ENCODE data around the gene PARD3B.

PARD3B gene

DNA sequence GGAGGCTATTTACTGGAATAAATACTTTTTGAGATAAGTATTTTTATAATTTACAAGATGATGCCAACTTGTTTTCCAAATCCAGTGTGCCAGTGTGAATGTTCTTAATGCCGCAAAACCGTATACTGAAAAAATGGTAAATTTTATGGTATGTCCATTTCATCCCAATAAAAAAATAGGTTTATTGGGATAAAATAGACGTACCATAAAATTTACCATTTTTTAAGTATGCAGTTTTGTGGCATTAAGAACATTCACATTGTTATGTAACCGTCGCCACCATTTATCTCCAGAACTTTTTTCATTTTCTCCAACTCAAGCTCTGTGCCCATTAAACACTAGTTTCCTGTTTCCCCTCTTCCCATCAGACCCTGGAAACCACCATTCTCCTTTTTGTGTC is 167.9 kb downstream of the PARD3B start:
- FAIRE-seq: no peak

DNA sequence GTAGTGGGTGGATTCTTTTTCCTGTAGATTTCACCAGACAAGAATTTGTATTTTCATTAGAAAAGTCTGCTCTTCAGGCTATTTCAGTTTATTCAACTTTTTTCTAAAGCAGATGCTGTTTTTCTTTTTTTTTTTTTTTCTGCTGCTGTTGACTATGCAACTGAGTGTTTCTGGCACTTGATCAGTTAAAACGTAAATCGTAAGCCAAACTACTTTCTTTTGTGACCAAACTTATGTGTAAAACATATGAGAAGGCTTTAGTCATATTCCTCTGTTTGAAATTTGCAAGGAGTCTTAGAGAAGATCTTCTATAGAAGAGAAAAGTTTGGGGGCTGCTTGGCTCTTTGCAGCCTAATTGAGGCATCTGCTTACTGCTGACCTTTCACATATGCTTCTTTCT is 170.1 kb downstream of the PARD3B start:
- peak; percentile 91 for FAIRE-seq

DNA sequence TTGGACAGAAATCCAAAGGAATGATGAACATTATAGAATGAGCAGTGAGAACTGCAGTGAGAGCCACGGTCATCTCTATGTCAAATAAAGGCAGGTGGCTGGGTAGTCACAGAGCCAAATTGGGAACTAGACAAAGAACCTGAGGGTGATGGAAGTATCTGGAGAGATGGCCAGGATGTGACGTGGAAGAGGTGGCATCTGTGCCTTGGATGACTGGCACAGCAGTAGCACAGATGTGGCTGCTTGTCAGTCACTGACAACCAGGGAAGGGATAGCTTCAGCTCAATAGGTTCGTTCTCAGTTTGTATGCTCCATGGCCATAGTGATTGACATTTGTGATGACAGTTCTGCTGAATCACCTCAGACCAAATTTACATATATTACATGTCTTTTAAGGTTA is 172.3 kb downstream of the PARD3B start:
- FAIRE-seq: no peak

DNA sequence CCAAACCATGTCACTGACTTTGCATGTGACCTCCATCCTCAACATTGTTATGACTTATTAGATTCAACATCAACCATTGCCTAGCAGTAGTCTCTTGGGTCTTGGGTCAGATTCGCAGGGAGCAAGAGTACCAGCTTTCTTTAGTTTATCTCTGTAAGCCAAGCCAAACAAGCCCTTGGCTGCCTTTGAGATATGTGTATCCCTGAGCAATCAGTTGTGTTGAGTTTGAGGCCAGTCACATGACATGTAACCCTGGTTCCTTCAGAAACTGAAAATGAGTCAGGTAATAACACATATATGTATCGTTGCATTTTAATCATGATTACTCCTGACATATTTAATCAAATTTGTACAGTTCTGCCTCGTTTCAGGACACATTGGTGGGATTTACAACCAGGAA is 173.3 kb downstream of the PARD3B start:
- FAIRE-seq: no peak

DNA sequence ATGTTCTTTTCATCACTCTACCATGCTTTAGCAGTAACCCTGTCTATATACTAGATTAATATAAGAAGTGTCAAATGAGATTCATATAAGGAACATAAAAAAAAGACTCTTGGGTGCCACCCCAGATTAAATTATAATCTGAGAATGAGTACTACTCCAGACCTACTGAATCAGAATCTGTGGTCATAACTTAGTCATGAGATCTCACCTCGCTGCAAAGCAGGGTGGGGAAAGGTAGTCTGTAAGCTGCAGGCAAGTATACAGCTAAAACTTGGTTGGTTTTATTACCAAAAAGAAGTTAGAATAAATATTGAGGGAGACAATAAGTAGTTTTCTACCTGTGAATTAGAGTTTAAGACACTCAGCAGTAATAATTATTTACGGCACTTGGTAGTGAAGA is 175.6 kb downstream of the PARD3B start:
- FAIRE-seq: no peak

DNA sequence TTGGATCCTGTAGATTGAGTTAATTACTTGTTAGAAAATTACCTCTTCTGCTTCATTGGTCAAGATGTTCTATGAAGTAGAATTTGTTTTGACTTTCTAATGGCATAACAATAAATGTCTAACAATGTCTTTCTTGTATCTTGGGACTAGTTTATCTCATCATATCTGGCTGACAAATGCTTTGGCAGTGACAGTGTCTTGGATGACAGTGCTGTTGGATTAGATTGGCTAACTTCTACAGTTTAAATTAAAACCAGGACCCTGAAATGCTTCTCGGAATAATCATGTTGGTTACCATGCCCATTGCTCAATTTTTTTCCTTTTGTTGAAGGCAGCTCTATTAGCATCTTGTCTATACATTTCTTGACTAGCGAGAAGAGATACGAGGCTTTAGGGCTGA is 176.9 kb downstream of the PARD3B start:
- FAIRE-seq: no peak

DNA sequence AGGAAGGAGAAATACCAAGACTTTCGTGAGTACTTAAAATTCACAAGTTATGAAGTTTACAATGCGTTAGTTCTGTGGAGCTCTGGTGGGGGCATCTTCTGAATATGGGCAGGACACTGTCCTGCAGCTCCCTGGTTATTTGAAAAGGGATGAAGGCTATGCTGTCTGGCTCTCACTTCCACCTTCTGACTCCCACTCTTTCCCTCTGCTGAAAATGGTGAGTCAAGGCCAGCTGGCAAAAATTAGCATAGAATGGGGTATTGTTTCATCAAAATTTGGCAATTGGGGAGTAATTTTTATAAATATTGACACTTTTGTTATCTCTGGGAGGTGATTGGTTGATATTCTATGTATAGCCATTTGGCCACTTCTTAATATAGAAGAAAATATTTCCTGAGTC is 177.4 kb downstream of the PARD3B start:
- FAIRE-seq: no peak

DNA sequence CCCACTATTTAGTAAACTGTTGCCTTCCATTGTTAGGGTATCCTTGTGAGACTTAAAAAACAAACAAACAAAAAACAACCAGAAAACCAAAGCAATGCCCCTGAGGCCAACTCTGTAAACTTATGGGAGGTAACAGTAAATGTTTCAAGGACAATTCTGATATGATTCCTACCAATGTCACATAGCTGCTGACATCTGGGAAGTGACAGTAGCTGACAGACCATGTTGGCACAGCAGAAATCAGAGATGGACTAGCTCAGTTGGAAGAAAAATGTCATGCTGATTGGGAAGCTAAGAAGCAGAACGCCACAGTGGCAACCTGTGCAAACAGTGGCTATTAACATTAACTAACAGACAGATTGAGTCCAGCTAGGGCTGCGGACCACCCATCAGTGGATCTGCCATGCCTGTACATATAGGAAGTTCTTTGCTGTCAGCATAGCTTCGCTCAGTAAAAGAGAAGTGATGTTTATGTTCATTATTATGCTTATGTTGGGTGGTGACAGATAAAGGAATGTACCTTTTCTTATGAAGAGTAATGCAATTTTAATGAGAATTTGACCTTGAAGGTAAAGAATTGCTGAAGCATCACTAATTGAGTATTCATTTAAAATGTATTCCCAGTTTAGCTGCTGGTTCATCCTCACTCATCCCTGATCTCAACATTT is 180.6 kb downstream of the PARD3B start:
- FAIRE-seq: no peak

DNA sequence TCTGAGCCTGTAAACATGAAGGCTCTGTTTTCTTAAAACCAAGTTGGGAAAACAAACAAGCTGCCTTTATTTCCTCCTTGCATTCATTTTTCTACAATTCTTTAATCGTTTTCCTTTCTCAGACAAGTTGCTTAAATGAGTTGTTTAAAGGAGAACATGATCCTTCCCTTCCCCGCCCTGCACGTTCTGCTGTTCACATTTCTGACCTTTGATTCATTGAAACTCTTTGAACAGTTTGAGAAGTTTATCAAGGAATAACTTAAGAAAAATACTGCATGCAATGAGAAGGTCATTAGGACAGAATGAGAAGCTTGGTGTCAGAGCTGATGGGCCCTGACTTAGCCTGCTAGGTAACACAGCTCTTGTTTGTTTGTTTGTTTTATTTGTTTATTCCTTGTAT is 181.6 kb downstream of the PARD3B start:
- no peak for FAIRE-seq

DNA sequence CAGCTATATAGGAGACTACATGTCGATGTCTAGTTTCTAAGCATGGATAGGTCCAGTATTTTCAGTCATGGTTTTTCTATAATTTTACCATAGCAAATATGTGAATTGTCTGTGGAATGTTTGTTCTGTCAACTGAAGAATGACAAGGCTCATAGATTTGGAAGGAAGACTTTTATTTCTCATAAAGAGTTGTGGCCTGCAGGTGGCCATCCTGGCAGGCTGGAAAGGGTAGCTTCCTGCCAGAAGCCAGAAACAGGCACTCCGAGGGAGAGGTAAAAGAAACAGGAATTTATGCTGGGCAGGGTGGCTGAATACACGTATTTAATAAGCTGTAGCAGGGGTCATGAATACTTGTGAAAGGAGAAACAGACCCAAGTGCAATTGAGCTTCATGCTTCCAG is 182.1 kb downstream of the PARD3B start:
- no peak for FAIRE-seq

DNA sequence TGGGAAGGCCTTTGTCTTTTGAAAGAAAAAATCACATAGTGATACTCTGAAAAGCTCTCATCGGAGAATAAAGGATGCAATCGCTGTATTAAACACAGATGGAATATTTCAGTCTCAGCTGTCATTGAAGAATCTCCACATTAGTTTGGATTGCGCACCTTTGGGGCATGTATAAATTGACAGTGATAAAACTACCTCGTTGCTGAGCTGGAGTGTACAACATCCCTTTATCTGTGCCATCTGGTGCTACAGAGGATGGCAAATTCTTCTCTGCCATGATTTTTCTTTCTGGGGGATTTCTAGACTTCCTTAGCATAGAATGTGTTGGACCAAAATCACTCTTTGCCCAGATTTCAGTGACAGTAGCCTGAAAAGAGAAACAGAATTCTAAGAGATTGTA is 185.3 kb downstream of the PARD3B start:
- FAIRE-seq: no peak

DNA sequence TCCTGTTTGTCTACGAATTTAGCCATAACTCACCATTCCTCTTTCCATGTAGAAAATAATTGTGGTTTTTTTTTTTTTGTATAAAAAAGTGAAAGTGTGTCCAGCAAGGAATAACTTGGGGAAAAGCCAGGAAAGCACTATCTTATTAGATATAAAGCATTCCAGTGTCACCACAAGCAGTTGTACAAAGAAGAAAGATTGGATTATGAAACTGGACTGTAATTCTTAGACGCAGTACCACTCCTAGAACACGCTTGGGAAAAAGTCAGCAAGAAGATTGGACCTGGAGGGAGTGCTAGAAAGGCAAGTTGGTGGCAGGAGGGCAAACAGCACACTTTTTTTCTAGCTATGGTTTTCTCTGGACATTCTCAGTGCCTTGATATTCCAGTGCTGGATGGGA is 186.7 kb downstream of the PARD3B start:
- FAIRE-seq: no peak

DNA sequence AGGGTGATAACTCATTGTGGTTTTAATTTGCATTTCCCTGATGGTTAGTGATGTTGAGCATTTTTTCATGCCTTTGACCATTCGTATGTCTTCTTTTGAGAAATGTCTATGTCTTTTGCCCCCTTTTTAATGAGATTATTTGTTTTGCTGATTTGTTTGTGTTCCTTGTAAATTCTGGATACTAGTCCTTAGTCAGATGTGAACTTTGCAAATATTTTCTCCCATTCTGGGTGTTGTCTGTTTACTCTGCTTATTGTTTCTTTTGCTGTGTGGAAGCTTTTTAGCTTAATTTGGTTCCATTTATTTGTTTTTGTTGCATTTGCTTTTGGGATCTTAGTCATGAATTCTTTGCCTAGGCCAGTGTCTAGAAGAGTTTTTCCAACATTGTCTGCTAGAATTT is 192.0 kb downstream of the PARD3B start:
- no peak for FAIRE-seq

DNA sequence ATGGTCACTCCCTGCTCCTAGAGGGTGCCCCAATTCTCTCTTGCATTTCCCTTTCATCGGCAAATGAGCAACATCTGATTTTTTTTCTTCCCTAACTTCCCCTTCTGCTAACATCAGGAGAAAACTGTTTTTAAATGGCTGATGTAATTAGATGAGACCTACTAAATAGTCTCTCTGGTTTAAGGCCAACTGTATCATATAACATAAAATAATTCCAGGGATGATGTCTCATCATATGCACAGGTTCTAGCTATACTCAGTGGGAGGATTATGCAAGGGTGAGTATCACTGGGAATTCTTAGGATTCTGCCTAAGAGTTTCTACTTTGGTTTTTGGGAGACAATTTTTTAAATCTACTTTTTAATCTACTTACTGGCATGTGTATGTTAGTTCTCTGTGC is 193.4 kb downstream of the PARD3B start:
- FAIRE-seq: no peak

DNA sequence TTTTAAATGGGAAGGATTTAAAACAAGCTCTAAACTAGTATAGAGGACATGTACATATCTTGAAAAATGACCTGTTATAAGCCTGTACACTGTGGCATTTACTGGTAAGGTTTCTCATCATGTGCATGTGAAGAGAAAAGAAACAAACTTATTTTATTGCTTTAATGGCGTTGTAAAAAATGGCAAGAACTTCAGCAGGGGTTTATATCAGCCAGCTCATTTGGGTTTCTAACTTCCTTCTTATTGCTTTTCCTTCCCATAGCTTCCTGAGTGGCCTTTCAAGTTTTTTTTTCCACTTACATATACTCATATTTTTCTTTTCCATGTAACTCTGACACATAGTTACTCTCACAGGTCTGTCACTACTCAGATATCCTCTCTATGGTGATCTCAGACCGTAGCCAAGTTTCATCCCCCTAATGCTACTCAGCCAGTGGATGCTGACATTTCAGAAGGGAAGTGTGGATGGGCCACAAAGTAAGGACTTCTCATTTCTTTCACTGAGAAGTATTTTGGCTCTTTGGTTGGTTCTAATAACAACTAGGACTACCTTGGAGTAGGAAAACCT is 198.2 kb downstream of the PARD3B start:
- no peak for FAIRE-seq

DNA sequence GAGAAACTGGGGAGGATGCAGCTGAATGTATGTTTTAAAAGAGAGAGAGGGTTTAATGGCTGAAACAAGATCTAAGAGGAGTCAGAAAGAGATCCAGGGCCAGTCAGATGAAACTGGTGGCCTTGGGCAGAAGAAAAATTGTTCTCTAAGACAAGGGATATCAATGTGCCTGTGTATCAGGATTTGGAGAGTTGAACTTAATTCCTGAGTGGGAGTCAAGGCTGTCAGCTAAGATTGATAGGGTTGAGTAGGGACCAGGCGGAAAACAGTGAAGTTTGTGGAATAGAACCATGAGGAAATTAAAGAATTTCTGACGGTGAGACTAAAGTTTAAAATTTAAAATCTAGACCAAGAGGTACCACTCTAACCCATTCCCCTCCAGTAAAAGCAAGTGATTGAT is 199.2 kb downstream of the PARD3B start:
- no peak for FAIRE-seq

DNA sequence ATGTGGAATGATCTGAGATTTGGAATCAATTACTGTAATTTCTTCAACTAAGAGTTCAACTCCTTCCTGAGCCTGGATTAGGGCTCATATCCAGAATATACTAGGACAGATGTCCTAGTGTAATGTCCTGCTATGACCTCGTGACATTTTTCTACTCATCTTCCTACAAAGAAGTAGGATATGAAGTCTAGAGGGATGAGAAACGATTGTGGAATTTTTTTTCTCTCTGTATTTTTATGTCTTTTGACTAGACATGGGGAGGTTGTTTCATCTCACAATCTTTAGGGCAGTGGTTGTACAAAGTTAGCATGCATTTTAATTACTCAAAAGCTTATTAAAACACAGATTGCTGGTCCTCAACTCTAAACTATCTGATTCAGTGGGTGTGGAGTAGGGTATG is 203.0 kb downstream of the PARD3B start:
- no peak for FAIRE-seq

DNA sequence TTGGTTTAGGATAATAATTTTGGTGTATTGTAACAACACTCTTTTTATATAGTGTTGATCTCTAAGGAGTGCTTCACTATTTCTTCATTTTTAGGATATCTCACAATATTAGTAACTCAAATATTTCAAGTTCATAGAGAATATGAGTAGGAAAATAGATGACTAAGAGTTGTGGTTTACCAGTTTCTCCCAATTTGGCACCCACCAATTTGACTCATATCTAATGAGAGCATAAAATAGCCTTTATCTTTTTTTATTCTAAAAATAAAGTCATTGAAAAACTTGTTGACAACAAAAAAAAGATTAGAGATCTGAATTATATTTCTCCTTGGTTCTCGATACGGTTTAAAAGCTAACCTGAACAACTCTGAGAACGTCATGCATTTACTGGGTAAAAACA is 204.0 kb downstream of the PARD3B start:
- FAIRE-seq: no peak

DNA sequence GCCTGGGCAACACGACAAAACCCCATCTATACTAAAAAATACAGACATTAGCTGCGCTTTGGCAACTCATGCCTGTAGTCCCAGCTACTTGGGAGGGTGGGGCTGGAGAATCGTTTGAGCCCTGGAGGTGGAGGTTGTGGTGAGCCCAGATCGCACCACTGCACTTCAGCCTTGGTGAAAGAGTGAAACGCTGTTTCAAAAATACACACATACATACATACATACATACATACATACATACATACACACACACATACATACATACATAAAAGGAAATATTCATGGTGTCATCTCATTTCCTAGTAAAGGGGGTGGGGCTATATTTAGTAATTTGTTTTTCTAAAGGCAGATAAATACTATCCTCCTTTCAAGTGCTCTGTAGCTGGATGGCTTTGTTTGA is 205.1 kb downstream of the PARD3B start:
- no peak for FAIRE-seq

DNA sequence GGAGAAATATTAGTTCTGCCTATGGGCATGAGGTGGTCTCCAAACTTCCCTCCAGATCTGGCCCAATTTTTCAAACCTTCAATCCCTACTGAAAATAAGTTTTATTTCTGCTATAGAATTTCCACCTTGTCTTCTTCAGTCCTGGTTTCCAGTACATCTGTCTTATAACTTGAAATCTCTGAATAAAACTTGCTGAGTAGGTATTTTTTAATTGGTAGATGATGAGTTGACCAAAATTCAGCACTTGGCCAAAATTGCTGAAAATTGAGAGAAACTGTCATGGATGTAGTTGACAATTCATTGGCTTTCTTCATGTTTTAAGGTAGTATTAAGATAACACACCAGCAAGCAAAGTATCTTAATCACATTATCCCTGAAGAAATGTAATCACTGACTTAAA is 206.2 kb downstream of the PARD3B start:
- no peak for FAIRE-seq

DNA sequence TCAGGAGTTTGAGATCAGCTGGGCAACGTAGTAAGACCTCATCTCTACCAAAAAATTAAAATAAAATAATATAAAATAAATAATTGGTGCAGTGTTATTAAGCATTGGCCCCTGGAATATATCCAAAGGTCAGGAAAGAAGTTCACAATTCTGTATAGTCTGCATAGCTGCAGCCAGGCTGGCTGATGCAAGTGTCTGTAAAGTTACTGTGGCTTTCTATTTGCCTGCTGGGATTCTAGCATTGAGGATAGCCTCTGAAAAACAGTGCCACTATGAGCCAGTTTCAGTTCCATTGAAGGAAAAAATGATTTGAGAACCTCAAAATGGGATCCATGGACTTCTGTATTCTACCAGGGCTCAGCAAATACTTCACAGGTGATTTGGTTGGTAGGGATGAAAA is 208.6 kb downstream of the PARD3B start:
- no peak for FAIRE-seq

DNA sequence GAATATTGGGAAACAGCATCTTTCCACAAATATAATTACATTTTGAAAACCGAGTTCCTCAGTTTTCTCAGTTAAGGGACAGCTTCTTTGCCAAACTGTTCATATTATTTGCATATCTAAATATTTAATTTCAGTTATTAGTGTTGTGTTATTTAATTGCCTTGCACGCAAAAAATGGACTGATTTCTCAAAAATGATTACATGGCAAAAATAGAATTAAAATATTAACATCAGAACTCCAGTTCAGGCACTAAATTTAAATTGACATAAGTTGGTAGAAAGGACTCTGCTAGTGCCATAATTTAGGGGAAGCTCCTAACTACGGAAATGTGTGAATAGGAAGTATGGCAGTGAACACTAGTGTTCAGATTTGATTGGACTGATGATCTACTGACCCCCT is 209.6 kb downstream of the PARD3B start:
- FAIRE-seq: no peak

DNA sequence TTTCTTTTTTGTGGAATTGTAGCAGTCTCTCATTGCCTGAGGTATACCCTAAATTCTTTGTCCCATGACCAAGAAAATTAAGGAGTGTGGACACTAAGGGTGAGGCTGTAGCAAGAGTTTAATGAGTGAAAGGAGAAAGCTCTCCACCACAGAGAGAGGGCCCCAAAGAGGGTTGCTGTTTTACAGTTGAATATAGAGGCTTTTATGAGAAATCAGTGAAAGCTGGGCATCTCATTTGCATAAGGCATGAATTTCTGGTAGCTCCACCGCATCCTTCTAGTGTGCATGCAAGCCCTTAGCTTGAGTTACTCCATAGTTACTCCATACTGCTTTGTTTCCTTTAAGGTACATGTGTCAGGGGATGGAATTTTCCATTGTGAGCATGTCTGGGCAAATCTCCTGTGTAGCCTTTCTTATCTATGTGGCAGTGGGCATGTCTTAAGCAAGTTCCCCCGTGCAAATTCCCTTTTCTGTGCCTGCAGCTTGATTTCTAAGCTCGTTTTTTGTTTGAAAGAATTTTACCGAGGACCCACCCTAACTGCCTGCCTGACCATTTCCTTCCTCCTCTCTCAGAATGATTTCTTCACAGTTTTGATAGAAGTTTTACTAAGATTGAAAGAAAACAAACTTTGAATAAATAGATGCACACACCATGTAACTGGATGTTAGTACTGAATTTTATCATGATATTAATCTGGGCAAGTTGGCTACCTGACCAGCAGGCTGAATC is 218.9 kb downstream of the PARD3B start:
- no peak for FAIRE-seq

DNA sequence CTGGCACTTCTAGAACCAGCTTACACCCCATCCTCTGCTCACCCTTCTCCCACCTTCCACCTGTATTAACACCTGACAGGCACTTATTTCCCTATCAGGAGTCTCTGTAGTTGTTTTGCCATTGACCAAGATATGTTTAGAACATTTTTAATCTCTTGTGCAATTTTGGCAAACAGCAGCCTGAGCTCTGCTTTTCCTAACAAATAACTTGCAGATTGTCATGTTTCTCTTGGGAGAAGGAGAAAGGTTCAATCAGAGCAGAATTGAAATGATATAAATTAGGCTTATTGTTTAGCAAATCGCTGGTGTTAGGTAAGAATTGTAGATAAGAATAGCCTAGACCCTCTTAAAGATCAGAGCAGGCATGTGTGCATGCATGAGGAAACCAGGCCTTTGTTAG is 225.5 kb downstream of the PARD3B start:
- no peak for FAIRE-seq

DNA sequence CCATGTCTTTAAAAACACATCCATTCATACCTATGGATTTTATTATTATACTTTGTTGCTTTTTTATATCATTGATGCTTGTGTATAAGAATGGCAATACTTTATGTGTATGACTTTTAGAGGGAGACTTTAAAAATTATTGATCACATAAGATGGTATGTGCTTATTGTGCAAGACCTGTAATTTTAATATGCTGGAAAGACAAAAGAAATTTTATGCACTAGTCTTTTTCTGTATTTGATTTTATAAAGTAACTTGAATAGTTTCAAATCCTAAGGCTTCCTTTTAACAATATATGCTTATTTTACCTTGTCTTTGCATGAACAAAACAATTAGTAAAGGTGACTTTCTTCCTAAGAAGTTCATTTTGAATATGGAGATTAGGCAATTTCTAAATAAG is 226.4 kb downstream of the PARD3B start:
- no peak for FAIRE-seq

All from endometrium (tissue), 2 donors.